Activated CD8-positive, alpha-beta memory T cell treated with anti-CD3 and anti-CD28 coated beads, Interleukin-2, amount 50 U/mL, for 1 hour (primary cell): ENCODE measurements around the gene CCNA1.

Source experiments
- DNase-seq: peaks from one replicate; pipeline ENCODE4 v3.0.0-alpha.2; 2020; ENCODE audit errors: extremely low read depth

CCNA1 gene

GRCh38 chr13:36453516-36453915 lies 21.2 kb downstream of the CCNA1 start:
- no peak for DNase-seq

GRCh38 chr13:36454121-36454520 lies 21.8 kb downstream of the CCNA1 start:
- DNase-seq: no peak

DNA sequence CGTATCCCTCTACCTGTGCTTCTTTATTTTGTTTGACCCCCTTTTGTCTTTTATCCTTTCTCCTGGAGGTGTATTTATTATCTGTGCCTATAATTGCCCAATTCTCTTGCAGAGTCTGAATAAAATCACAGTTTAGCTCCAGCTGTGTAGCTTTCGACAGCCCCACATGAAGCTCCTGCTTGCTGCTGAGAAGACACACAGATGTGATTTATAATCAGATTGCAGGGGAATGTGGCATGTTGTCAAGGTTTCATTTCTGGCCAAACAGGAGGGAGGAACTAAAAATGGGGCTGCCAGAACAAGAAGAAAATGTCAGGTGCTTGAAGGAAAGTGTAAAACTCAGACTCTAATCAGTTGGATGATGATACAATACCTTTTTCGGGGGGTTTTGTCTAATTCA lies 22.7 kb downstream of the CCNA1 start:
- no peak for DNase-seq

GRCh38 chr13:36456577-36456976 lies 24.3 kb downstream of the CCNA1 start:
- DNase-seq: no peak

GRCh38 chr13:36461506-36461905 lies 29.2 kb downstream of the CCNA1 start:
- no peak for DNase-seq

DNA sequence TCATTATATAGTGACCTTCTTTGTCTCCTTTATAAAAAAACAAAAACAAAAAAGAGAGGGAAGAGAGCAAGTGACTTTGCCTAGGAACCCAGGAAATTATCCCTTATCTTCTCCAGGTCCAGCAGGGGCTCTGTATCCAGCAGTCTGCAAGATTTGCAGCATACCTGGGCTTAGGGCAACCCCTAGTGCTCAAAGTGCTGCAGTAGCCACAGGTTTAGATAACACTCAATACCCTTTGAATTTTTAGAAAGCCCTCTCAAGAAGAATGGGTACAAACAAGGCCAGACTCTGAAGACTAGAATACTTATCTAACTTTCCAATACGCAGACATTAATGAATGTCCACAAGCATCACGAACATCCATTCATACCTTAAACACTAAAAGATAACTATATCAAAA lies 43.2 kb downstream of the CCNA1 start:
- DNase-seq: no peak

DNA sequence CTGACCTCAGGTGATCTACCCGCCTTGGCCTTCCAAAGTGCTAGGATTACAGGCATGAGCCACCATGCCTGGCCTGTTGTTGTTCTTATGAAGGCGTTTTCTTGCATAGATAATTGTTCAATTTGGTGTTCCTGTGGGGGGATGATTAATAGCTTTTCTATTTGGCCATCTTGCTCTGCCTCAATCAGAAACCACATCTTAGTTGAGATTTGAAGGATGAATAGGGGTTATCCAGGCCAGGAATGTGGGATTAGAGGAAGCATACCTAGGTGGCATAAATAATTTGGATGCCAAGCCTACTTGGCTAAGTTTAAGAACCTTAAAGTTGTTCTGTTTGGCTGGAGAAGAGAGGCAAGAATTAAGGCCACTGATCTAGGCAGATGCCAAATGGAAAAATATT lies 44.4 kb downstream of the CCNA1 start:
- DNase-seq: no peak

DNA sequence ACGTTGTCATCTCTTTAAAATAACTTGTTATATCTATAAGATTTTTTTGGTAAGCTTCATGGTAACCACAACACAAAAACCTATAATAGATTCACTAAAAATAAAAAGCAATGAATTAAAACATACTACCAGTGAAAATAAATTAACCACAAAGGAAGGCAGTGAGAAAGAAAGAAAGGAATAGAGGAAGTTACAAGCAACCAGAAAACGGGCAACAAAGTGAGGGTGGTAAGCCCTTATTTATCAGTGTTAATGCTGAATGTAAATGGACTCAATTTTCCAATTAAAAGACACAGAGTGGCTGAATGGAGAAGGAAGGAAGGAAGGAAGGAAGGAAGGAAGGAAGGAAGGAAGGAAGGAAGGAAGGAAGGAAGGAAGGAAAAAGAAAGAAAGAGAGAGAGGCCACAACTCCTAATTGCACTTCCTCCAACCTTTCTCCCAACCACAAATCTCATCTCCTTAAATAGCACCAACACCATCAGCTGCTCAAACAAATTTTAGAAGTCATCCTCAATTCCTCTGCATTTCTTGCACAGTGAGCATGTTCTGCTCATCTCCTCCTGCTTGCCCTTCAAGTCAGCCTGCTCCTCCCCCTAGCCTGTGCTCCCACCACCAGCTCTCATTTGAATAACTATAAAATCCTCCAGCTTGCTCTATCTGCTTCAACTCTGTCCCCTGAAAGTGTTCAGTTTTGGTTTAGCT lies 48.6 kb downstream of the CCNA1 start:
- DNase-seq: no peak

DNA sequence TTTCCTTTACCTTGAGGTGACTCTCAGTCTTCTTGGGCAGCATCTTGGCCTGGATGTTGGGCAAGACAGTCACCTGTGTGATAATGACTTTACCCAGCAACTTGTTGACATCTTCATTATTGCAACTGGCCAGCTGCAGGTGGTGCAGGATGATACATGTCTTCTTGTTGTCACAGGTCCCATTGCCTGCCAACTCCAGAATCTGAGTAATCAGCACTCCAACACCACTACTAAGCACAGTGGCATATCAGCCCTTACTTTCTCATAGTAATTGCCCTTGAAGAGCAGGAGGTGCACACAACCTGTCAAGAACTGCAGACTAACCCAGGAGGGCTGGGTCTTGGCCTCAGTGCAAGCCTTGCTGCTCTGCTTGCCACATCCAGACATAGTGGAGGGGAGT lies 57.8 kb downstream of the CCNA1 start:
- no peak for DNase-seq
